CD8-positive, alpha-beta memory T cell (primary cell): ENCODE data around the gene GFI1B. TPM values are rescaled to one million over a fixed set of nuclear protein-coding genes. Genes with fewer than 3 reads are reported as not detected.

Experiments
- CTCF ChIA-PET: fragments of 350-600 bp; sonication (Branson Sonifier 250); formaldehyde crosslinking; loops from one replicate; lab custom pipeline; 2021; ENCODE audit warnings: antibody characterized with exemption; lab: Charles Lee
- POLR2A ChIA-PET: fragments of 350-600 bp; sonication (Branson Sonifier 250); formaldehyde crosslinking; loops from one replicate; lab custom pipeline; 2021; ENCODE audit warnings: antibody characterized with exemption; lab: Charles Lee
- DNase-seq, 5 donors: peaks; one replicate each; pipeline versions ENCODE4 v3.0.0 to v3.0.0-alpha.2; 2020 to 2022; ENCODE audit warnings: mixed read lengths in 1 of 5
- H3K27ac ChIP-seq: one replicate; pipeline ENCODE4 v1.7.0; 2013; ENCODE audit warnings: low read depth, mild to moderate bottlenecking, low read length, moderate library complexity
- H3K27me3 ChIP-seq: 2 replicates; pipeline ENCODE4 v1.7.0; 2013; ENCODE audit warnings: low read length, mild to moderate bottlenecking; ENCODE audit not compliant: insufficient read depth, poor library complexity, severe bottlenecking
- H3K36me3 ChIP-seq: 2 replicates; pipeline ENCODE4 v1.7.0; 2013; ENCODE audit warnings: mild to moderate bottlenecking, low read length, moderate library complexity; ENCODE audit not compliant: insufficient read depth
- H3K4me1 ChIP-seq: 2 replicates; pipeline ENCODE4 v1.7.0; 2013; ENCODE audit warnings: mild to moderate bottlenecking, low read length, moderate library complexity; ENCODE audit not compliant: insufficient read depth
- H3K4me3 ChIP-seq: 2 replicates; pipeline ENCODE4 v1.7.0; 2013; ENCODE audit warnings: mild to moderate bottlenecking, low read length
- H3K9me3 ChIP-seq: 2 replicates; pipeline ENCODE4 v1.7.0; 2013; ENCODE audit warnings: mild to moderate bottlenecking, low read length
- H3K27ac Mint-ChIP-seq, 8 donors: one replicate each; pipeline ENCODE4 v1.8.0; 2020 to 2021; ENCODE audit warnings: mixed read lengths in 8 of 8, mild to moderate bottlenecking in 6 of 8, inconsistent platforms in 3 of 8, moderate library complexity in 3 of 8
- H3K27me3 Mint-ChIP-seq, 2 donors: one replicate each; pipeline ENCODE4 v1.8.0; 2020 to 2021; ENCODE audit warnings: mixed read lengths in 2 of 2, mild to moderate bottlenecking in 1 of 2, moderate library complexity in 1 of 2
- H3K36me3 Mint-ChIP-seq, 3 donors: one replicate each; pipeline ENCODE4 v1.8.0; 2020 to 2021; ENCODE audit warnings: mixed read lengths in 3 of 3, inconsistent platforms in 1 of 3, mild to moderate bottlenecking in 1 of 3
- H3K4me1 Mint-ChIP-seq, 3 donors: one replicate each; pipeline ENCODE4 v1.8.0; 2020 to 2021; ENCODE audit warnings: mixed read lengths in 3 of 3, inconsistent platforms in 1 of 3, mild to moderate bottlenecking in 1 of 3
- H3K4me3 Mint-ChIP-seq, 7 donors: one replicate each; pipeline ENCODE4 v1.8.0; 2020 to 2021; ENCODE audit warnings: mixed read lengths in 7 of 7, mild to moderate bottlenecking in 6 of 7, moderate library complexity in 4 of 7, inconsistent platforms in 2 of 7
- H3K9me3 Mint-ChIP-seq, 5 donors: one replicate each; pipeline ENCODE4 v1.8.0; 2020 to 2022; ENCODE audit warnings: mixed read lengths in 5 of 5, mild to moderate bottlenecking in 3 of 5, moderate library complexity in 2 of 5, inconsistent platforms in 1 of 5
- polyA plus RNA-seq: library from polyadenylated mRNA; unstranded; fragments of 300-500 nt; fragmentation: Illumina TruSeq; gene quantifications from one replicate; pipeline ENCODE4 v1.2.3, GENCODE V29; 2021
- total RNA-seq, 2 experiments: library from RNA; stranded (reverse); gene quantifications; one replicate each; pipeline ENCODE4 v1.2.3, GENCODE V29; 2021

Gene GFI1B
- total and polyA plus RNA-seq, 3 experiments from 2014 or later: not detected

DNA sequence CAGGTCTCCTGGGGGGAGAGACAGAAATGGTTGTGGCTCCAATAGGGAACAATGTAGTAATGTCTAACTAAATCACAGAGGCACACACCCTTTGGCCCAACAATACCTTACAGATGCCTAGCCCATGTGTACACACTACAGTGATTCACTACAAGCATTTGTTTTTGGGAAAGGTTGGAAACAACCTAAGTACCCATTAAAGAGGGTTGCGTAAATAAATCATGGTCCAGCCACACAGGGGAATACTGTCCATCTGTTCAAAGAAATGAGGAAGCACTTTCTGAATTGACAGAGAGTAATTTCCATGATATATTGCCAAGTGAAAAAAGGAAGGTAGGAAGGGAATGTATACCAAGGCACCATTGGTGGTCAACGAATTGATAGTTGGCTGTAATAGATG lies 30.3 kb downstream of the GFI1B start:
- H3K4me3 Mint-ChIP-seq: no peak overlapping the region
- H3K4me3 ChIP-seq: no peak overlapping the region
- no peaks in the 10 kb centered on the region for H3K4me1 Mint-ChIP-seq
- no peaks in the 10 kb centered on the region for H3K36me3 ChIP-seq
- H3K9me3 Mint-ChIP-seq: peaks cover 0 to 4% (median 3%) of the 10 kb centered on the region in 5 donors
- ChIA-PET POLR2A (no interaction called here), CTCF (no interaction called here)
- no peaks in the 10 kb centered on the region for H3K4me1 ChIP-seq
- H3K9me3 ChIP-seq: no peaks in the 10 kb centered on the region
- no peak for DNase-seq
- peaks cover 14 to 56% of the 10 kb centered on the region in 2 donors for H3K27me3 Mint-ChIP-seq
- peak overlapping the region in 1 of 8 donors; percentile 33 for H3K27ac Mint-ChIP-seq
- H3K27me3 ChIP-seq: peaks cover 6% of the 10 kb centered on the region
- H3K36me3 Mint-ChIP-seq: peaks cover 0 to 3% (median 0%) of the 10 kb centered on the region in 3 donors
- no peak overlapping the region for H3K27ac ChIP-seq

- Mint-ChIP-seq H3K4me1 (no peaks in the 10 kb centered on the region), H3K36me3 (peaks cover 0 to 8% (median 0%) of the 10 kb centered on the region in 3 donors), H3K4me3 (no peak overlapping the region), H3K9me3 (peaks cover under 1 to 8% (median 7%) of the 10 kb centered on the region in 5 donors), H3K27ac (no peak overlapping the region), H3K27me3 (peaks cover 11 to 50% of the 10 kb centered on the region in 2 donors)
- no peak overlapping the region for H3K4me3 ChIP-seq
- H3K4me1 ChIP-seq: no peaks in the 10 kb centered on the region
- no peaks in the 10 kb centered on the region for H3K9me3 ChIP-seq
- no peak overlapping the region for H3K27ac ChIP-seq
- H3K36me3 ChIP-seq: no peaks in the 10 kb centered on the region
- POLR2A ChIA-PET: no interaction called here
- CTCF ChIA-PET: interaction anchor here (3.3 kb wide), 1 partner anchor 13 kb away, joined by 12 read pairs; no protein-coding TSS in a partner anchor
- DNase-seq: no peak
- peaks cover 6% of the 10 kb centered on the region for H3K27me3 ChIP-seq
These were observed 31.6 kb downstream of the GFI1B start for GRCh38 chr9:133009906-133010582.

DNA sequence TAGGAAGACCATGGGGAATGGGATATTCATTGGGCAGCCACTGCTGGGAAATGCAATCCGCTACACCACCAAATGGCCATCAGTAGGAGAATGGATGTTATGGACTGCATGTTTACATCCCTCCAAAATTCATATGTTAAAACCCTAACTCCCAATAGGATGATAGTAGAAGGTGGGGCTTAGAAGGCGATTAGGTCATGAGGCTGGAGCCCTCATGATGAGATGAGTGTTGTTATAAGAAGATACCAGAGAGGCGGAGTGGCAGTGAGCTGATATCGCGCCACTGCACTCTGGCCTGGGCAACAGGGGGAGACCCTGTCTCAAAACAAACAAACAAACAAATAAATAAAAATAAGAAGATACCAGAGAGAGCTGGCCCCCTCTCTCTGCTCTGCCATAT lies 36.2 kb downstream of the GFI1B start:
- Mint-ChIP-seq H3K4me1 (no peaks in the 10 kb centered on the region), H3K4me3 (no peak overlapping the region), H3K27me3 (peaks cover 6 to 25% of the 10 kb centered on the region in 2 donors), H3K36me3 (peaks cover 0 to 13% (median 1%) of the 10 kb centered on the region in 3 donors), H3K27ac (no peak overlapping the region), H3K9me3 (peaks cover 4 to 14% (median 9%) of the 10 kb centered on the region in 5 donors)
- H3K4me3 ChIP-seq: no peak overlapping the region
- DNase-seq: no peak
- no peaks in the 10 kb centered on the region for H3K9me3 ChIP-seq
- no peaks in the 10 kb centered on the region for H3K27me3 ChIP-seq
- ChIA-PET CTCF (interaction anchor here (1.4 kb wide), 1 partner anchor 7 kb away, joined by 6 read pairs; no protein-coding TSS in a partner anchor), POLR2A (no interaction called here)
- no peaks in the 10 kb centered on the region for H3K4me1 ChIP-seq
- no peak overlapping the region for H3K27ac ChIP-seq
- no peaks in the 10 kb centered on the region for H3K36me3 ChIP-seq

- Mint-ChIP-seq H3K4me1 (peaks cover 10 to 17% (median 11%) of the 10 kb centered on the region in 3 donors), H3K27ac (no peak overlapping the region), H3K4me3 (no peak overlapping the region), H3K27me3 (peaks cover 0 to 5% of the 10 kb centered on the region in 2 donors), H3K9me3 (no peaks in the 10 kb centered on the region), H3K36me3 (no peaks in the 10 kb centered on the region)
- ChIA-PET POLR2A (no interaction called here), CTCF (interaction anchor here (1.0 to 2.8 kb wide), 10 partner anchors 9 to 350 kb away, joined by 3 to 33 read pairs (median 6); partner anchors contain the start of gene GTF3C5)
- Histone ChIP-seq H3K36me3 (no peaks in the 10 kb centered on the region), H3K4me1 (no peaks in the 10 kb centered on the region), H3K9me3 (no peaks in the 10 kb centered on the region), H3K4me3 (no peak overlapping the region), H3K27ac (no peak overlapping the region), H3K27me3 (no peaks in the 10 kb centered on the region)
- DNase-seq: peak in 2 of 5 donors; percentile 18 to 58
These were observed 44.8 kb downstream of the GFI1B start for GRCh38 chr9:133023117-133023890.

GRCh38 chr9:133026426-133026825 lies 47.9 kb downstream of the GFI1B start:
- CTCF ChIA-PET: no interaction called here
- H3K9me3 Mint-ChIP-seq: no peaks in the 10 kb centered on the region
- Histone ChIP-seq H3K27ac (no peak overlapping the region), H3K4me1 (peaks cover 13% of the 10 kb centered on the region), H3K4me3 (no peak overlapping the region), H3K27me3 (no peaks in the 10 kb centered on the region), H3K36me3 (no peaks in the 10 kb centered on the region), H3K9me3 (no peaks in the 10 kb centered on the region)
- H3K4me1 Mint-ChIP-seq: peaks cover 28 to 45% (median 28%) of the 10 kb centered on the region in 3 donors
- H3K4me3 Mint-ChIP-seq: peak overlapping the region in 2 of 7 donors; percentile 6 to 66
- peaks cover 0 to 11% (median 0%) of the 10 kb centered on the region in 3 donors for H3K36me3 Mint-ChIP-seq
- H3K27ac Mint-ChIP-seq: peak overlapping the region in 1 of 8 donors; percentile 60
- POLR2A ChIA-PET: interaction anchor here (0.6 kb wide), 1 partner anchor 356 kb away, joined by 6 read pairs; no protein-coding TSS in a partner anchor
- no peak for DNase-seq
- H3K27me3 Mint-ChIP-seq: peaks cover 0 to 5% of the 10 kb centered on the region in 2 donors

- Histone ChIP-seq H3K9me3 (no peaks in the 10 kb centered on the region), H3K27ac (no peak overlapping the region), H3K27me3 (no peaks in the 10 kb centered on the region), H3K36me3 (no peaks in the 10 kb centered on the region), H3K4me3 (no peak overlapping the region), H3K4me1 (peaks cover 20% of the 10 kb centered on the region)
- H3K4me1 Mint-ChIP-seq: peaks cover 34 to 51% (median 34%) of the 10 kb centered on the region in 3 donors
- ChIA-PET POLR2A (no interaction called here), CTCF (interaction anchor here (2.3 kb wide), 1 partner anchor 117 kb away, joined by 10 read pairs; no protein-coding TSS in a partner anchor)
- H3K4me3 Mint-ChIP-seq: peak overlapping the region in 2 of 7 donors; percentile 68 to 94
- H3K9me3 Mint-ChIP-seq: no peaks in the 10 kb centered on the region
- peaks cover 0 to 5% of the 10 kb centered on the region in 2 donors for H3K27me3 Mint-ChIP-seq
- DNase-seq: no peak
- H3K36me3 Mint-ChIP-seq: peaks cover 0 to 12% (median 2%) of the 10 kb centered on the region in 3 donors
- H3K27ac Mint-ChIP-seq: peak overlapping the region in 1 of 8 donors; percentile 47
These were observed 48.6 kb downstream of the GFI1B start for GRCh38 chr9:133027134-133027533.

GRCh38 chr9:133028221-133028620 lies 49.7 kb downstream of the GFI1B start:
- peaks cover 21% of the 10 kb centered on the region for H3K4me1 ChIP-seq
- no peaks in the 10 kb centered on the region for H3K27me3 ChIP-seq
- Mint-ChIP-seq H3K27ac (peak overlapping the region in 2 of 8 donors; percentile 19 to 45), H3K4me1 (peaks cover 38 to 54% (median 40%) of the 10 kb centered on the region in 3 donors), H3K36me3 (peaks cover 0 to 14% (median 3%) of the 10 kb centered on the region in 3 donors), H3K4me3 (peak overlapping the region; percentile 52 to 99 (median 94)), H3K9me3 (no peaks in the 10 kb centered on the region), H3K27me3 (peaks cover 0 to 1% of the 10 kb centered on the region in 2 donors)
- H3K27ac ChIP-seq: no peak overlapping the region
- CTCF ChIA-PET: interaction anchor here (2.3 kb wide), 1 partner anchor 116 kb away, joined by 10 read pairs; no protein-coding TSS in a partner anchor
- no peaks in the 10 kb centered on the region for H3K36me3 ChIP-seq
- no peaks in the 10 kb centered on the region for H3K9me3 ChIP-seq
- DNase-seq: no peak
- POLR2A ChIA-PET: no interaction called here
- H3K4me3 ChIP-seq: no peak overlapping the region
